Ishikawa (cell line): ENCODE results near the gene HMGCS1.

Source experiments
- CEBPB ChIP-seq: IDR thresholded peaks from 2 replicates; pipeline ENCODE4 v1.6.1; 2012
- CREB1 ChIP-seq: IDR thresholded peaks from 2 replicates; pipeline ENCODE4 v1.6.1; 2012; ENCODE audit warnings: low read depth
- EGR1 ChIP-seq: IDR thresholded peaks from 2 replicates; pipeline ENCODE4 v1.6.1; 2012
- EP300 ChIP-seq: IDR thresholded peaks from 2 replicates; pipeline ENCODE4 v1.6.1; 2012; ENCODE audit warnings: borderline replicate concordance
- FOXM1 ChIP-seq: IDR thresholded peaks from 2 replicates; pipeline ENCODE4 v1.6.1; 2012; ENCODE audit warnings: low read depth, borderline replicate concordance
- MAX ChIP-seq: IDR thresholded peaks from 2 replicates; pipeline ENCODE4 v1.6.1; 2012
- RAD21 ChIP-seq: IDR thresholded peaks from 2 replicates; pipeline ENCODE4 v1.6.1; 2012; ENCODE audit warnings: low read depth
- REST ChIP-seq: IDR thresholded peaks from 2 replicates; pipeline ENCODE4 v1.6.1; 2012; ENCODE audit warnings: low read depth, mild to moderate bottlenecking
- TCF12 ChIP-seq: IDR thresholded peaks from 2 replicates; pipeline ENCODE4 v1.6.1; 2012; ENCODE audit warnings: low read depth
- USF1 ChIP-seq: IDR thresholded peaks from 2 replicates; pipeline ENCODE4 v1.6.1; 2012
- YY1 ChIP-seq: IDR thresholded peaks from 2 replicates; pipeline ENCODE4 v1.6.1; 2012; ENCODE audit warnings: low read depth
- ZBTB7A ChIP-seq: IDR thresholded peaks from 2 replicates; pipeline ENCODE4 v1.6.1; 2012; ENCODE audit warnings: low read depth

- TF ChIP-seq USF1 (no peak), EP300 (no peak), FOXM1 (no peak), REST (no peak), ZBTB7A (no peak), MAX (no peak), YY1 (no peak), CREB1 (no peak), CEBPB (no peak), RAD21 (no peak), EGR1 (no peak), TCF12 (no peak)
These were observed 26.6 kb downstream of the HMGCS1 start for GRCh38 chr5:43286623-43287022.
